ES-I3 (cell line): ENCODE measurements around the gene FAM227A.

Source experiments
- H3K36me3 ChIP-seq: 2 replicates; pipeline ENCODE4 v1.6.1; 2013; ENCODE audit warnings: mild to moderate bottlenecking, low read length, control low read depth, moderate library complexity; ENCODE audit not compliant: insufficient read depth
- H3K4me1 ChIP-seq: 2 replicates; pipeline ENCODE4 v1.6.1; 2013; ENCODE audit warnings: mild to moderate bottlenecking, control low read depth, low read length; ENCODE audit not compliant: insufficient read depth
- H3K9ac ChIP-seq: 2 replicates; pipeline ENCODE4 v1.6.1; 2013; ENCODE audit warnings: low read depth, mild to moderate bottlenecking, low read length, moderate library complexity
- H3K9me3 ChIP-seq: 2 replicates; pipeline ENCODE4 v1.6.1; 2013; ENCODE audit warnings: mild to moderate bottlenecking, low read length, moderate library complexity; ENCODE audit not compliant: control insufficient read depth, insufficient read depth

FAM227A gene

GRCh38 chr22:38567531-38568285 lies 88.5 kb downstream of the FAM227A start:
- H3K4me1 ChIP-seq: peaks cover 16% of the 10 kb centered on the region
- H3K36me3 ChIP-seq: no peaks in the 10 kb centered on the region
- no peak overlapping the region for H3K9ac ChIP-seq
- no peaks in the 10 kb centered on the region for H3K9me3 ChIP-seq

GRCh38 chr22:38566726-38567504 lies 89.3 kb downstream of the FAM227A start:
- no peaks in the 10 kb centered on the region for H3K9me3 ChIP-seq
- H3K36me3 ChIP-seq: no peaks in the 10 kb centered on the region
- H3K4me1 ChIP-seq: peaks cover 16% of the 10 kb centered on the region
- H3K9ac ChIP-seq: no peak overlapping the region

GRCh38 chr22:38565441-38565840 lies 90.8 kb downstream of the FAM227A start:
- H3K9me3 ChIP-seq: no peaks in the 10 kb centered on the region
- H3K9ac ChIP-seq: no peak overlapping the region
- no peaks in the 10 kb centered on the region for H3K36me3 ChIP-seq
- peaks cover 11% of the 10 kb centered on the region for H3K4me1 ChIP-seq

GRCh38 chr22:38564669-38565068 lies 91.5 kb downstream of the FAM227A start:
- Histone ChIP-seq H3K4me1 (peaks cover 11% of the 10 kb centered on the region), H3K9ac (no peak overlapping the region), H3K36me3 (no peaks in the 10 kb centered on the region), H3K9me3 (no peaks in the 10 kb centered on the region)

GRCh38 chr22:38554281-38554680 lies 101.9 kb downstream of the FAM227A start:
- Histone ChIP-seq H3K9me3 (no peaks in the 10 kb centered on the region), H3K9ac (no peak overlapping the region), H3K4me1 (no peaks in the 10 kb centered on the region), H3K36me3 (no peaks in the 10 kb centered on the region; the same call in 1 of the 2 replicates)

GRCh38 chr22:38549101-38549894 lies 106.9 kb downstream of the FAM227A start:
- Histone ChIP-seq H3K4me1 (no peaks in the 10 kb centered on the region), H3K9me3 (no peaks in the 10 kb centered on the region), H3K36me3 (no peaks in the 10 kb centered on the region; the same call in 1 of the 2 replicates), H3K9ac (no peak overlapping the region)

GRCh38 chr22:38540701-38541100 lies 115.5 kb downstream of the FAM227A start:
- Histone ChIP-seq H3K36me3 (no peaks in the 10 kb centered on the region), H3K4me1 (no peaks in the 10 kb centered on the region), H3K9ac (no peak overlapping the region), H3K9me3 (peaks cover 8% of the 10 kb centered on the region; the same call in 1 of the 2 replicates)

- H3K4me1 ChIP-seq: no peaks in the 10 kb centered on the region; the same call in 1 of the 2 replicates
- H3K9ac ChIP-seq: no peak overlapping the region
- H3K9me3 ChIP-seq: no peaks in the 10 kb centered on the region
- no peaks in the 10 kb centered on the region for H3K36me3 ChIP-seq
Observed at GRCh38 chr22:38531251-38531938, 124.8 kb downstream of the FAM227A start.
